OCI-LY1 (cell line): ENCODE measurements around the gene ANKLE2.

ENCODE experiments used
- H2AFZ ChIP-seq: fragments of 200-600 bp; sonication (generic), shearing (Covaris generic); 2 replicates; pipeline ENCODE4 v1.6.0; 2014; ENCODE audit warnings: antibody characterized with exemption, mild to moderate bottlenecking, low read length
- H3F3A ChIP-seq: fragments of 200-600 bp; sonication (generic), shearing (Covaris generic); 2 replicates; pipeline ENCODE4 v1.6.0; 2014; ENCODE audit warnings: mild to moderate bottlenecking, antibody characterized with exemption, low read length, moderate library complexity; ENCODE audit not compliant: insufficient read depth
- H3K27ac ChIP-seq: fragments of 200-600 bp; sonication (generic); 2 replicates; pipeline ENCODE4 v1.5.1; 2014; ENCODE audit warnings: low read length, mixed run types, mild to moderate bottlenecking, low read depth; ENCODE audit not compliant: poor library complexity, severe bottlenecking
- H3K27me3 ChIP-seq: fragments of 200-600 bp; sonication (generic); 2 replicates; pipeline ENCODE4 v1.6.0; 2014; ENCODE audit warnings: antibody characterized with exemption, mild to moderate bottlenecking, low read length, moderate library complexity; ENCODE audit not compliant: insufficient read depth
- H3K36me3 ChIP-seq: fragments of 200-600 bp; sonication (generic); 2 replicates; pipeline ENCODE4 v1.6.1; 2014; ENCODE audit warnings: mild to moderate bottlenecking, antibody characterized with exemption, low read length, moderate library complexity, mixed read lengths; ENCODE audit not compliant: insufficient read depth
- H3K4me1 ChIP-seq: fragments of 200-600 bp; sonication (generic); 2 replicates; pipeline ENCODE4 v1.5.1; 2014; ENCODE audit warnings: mild to moderate bottlenecking, low read length, moderate library complexity; ENCODE audit not compliant: insufficient read depth, severe bottlenecking
- H3K4me2 ChIP-seq: fragments of 200-600 bp; sonication (generic), shearing (Covaris generic); 2 replicates; pipeline ENCODE4 v1.6.1; 2014; ENCODE audit warnings: low read length
- H3K4me3 ChIP-seq: fragments of 200-600 bp; sonication (generic); 2 replicates; pipeline ENCODE4 v1.5.1; 2014; ENCODE audit warnings: low read length, low read depth, mild to moderate bottlenecking, mixed read lengths; ENCODE audit not compliant: poor library complexity, severe bottlenecking
- H3K79me2 ChIP-seq: fragments of 200-600 bp; shearing (Covaris generic); 2 replicates; pipeline ENCODE4 v1.6.1; 2016; ENCODE audit warnings: mixed run types, low read length, mixed read lengths; ENCODE audit not compliant: insufficient read depth
- H3K9ac ChIP-seq: fragments of 200-600 bp; sonication (generic), shearing (Covaris generic); 2 replicates; pipeline ENCODE4 v1.6.1; 2014; ENCODE audit warnings: mild to moderate bottlenecking, low read length, mixed read lengths
- H3K9me2 ChIP-seq: fragments of 200-600 bp; sonication (generic), shearing (Covaris generic); 2 replicates; pipeline ENCODE4 v1.6.1; 2014; ENCODE audit warnings: low read depth, mild to moderate bottlenecking, low read length, mixed read lengths
- H3K9me3 ChIP-seq: fragments of 200-600 bp; shearing (Covaris generic); 2 replicates; pipeline ENCODE4 v1.6.1; 2014; ENCODE audit warnings: low read length, mixed read lengths
- H4K20me1 ChIP-seq: fragments of 200-600 bp; sonication (generic), shearing (Covaris generic); 2 replicates; pipeline ENCODE4 v1.6.0; 2016; ENCODE audit warnings: mild to moderate bottlenecking, low read length; ENCODE audit not compliant: insufficient read depth
- EZH2 ChIP-seq: fragments of 200-600 bp; sonication (generic), shearing (Covaris generic); IDR thresholded peaks from 2 replicates; pipeline ENCODE4 v1.8.0; 2017; ENCODE audit warnings: borderline replicate concordance, mixed run types, mild to moderate bottlenecking, antibody characterized with exemption, low read length, moderate library complexity, mixed read lengths
- TF ChIP-seq, protein P1 (sequence below): fragments of 200-600 bp; sonication (generic), shearing (Covaris generic); IDR thresholded peaks from 2 replicates; pipeline ENCODE4 v1.5.1; 2017; ENCODE audit warnings: mild to moderate bottlenecking, antibody characterized with exemption, low read length, moderate library complexity, mixed read lengths

ANKLE2 gene

DNA sequence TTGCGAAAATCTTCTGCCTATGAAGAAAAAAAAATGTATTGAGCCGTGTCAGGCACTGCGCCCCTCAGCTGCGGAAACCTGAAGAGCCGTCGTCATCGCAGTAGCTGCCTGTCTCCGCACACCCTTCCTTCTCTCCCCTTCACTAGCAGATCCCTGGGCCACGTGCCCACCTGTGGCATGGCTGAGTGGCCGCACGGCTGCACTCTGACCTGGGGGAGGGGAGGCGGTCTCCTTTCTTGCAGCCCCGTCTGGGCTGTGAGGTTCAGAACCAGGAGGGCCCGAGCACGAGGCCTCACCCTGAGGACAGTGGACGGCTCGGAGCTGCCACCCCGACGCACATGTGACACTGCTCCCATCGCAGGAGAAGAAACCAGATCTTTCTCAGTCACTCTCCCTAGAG lies 26.1 kb downstream of the ANKLE2 start:
- Histone ChIP-seq H3K4me1 (no peaks in the 10 kb centered on the region), H3K27ac (no peak overlapping the region), H4K20me1 (no peaks in the 10 kb centered on the region), H3K4me3 (no peak overlapping the region), H3K4me2 (no peak overlapping the region), H3K9me2 (no peaks in the 10 kb centered on the region), H3K27me3 (no peaks in the 10 kb centered on the region), H2AFZ (no peak overlapping the region), H3F3A (no peaks in the 10 kb centered on the region), H3K9ac (no peak overlapping the region), H3K36me3 (peaks cover 97% of the 10 kb centered on the region), H3K79me2 (no peaks in the 10 kb centered on the region), H3K9me3 (no peaks in the 10 kb centered on the region)
- TF ChIP-seq, protein P1, sequence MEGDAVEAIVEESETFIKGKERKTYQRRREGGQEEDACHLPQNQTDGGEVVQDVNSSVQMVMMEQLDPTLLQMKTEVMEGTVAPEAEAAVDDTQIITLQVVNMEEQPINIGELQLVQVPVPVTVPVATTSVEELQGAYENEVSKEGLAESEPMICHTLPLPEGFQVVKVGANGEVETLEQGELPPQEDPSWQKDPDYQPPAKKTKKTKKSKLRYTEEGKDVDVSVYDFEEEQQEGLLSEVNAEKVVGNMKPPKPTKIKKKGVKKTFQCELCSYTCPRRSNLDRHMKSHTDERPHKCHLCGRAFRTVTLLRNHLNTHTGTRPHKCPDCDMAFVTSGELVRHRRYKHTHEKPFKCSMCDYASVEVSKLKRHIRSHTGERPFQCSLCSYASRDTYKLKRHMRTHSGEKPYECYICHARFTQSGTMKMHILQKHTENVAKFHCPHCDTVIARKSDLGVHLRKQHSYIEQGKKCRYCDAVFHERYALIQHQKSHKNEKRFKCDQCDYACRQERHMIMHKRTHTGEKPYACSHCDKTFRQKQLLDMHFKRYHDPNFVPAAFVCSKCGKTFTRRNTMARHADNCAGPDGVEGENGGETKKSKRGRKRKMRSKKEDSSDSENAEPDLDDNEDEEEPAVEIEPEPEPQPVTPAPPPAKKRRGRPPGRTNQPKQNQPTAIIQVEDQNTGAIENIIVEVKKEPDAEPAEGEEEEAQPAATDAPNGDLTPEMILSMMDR = no peak
- TF ChIP-seq EZH2 = no peak

DNA sequence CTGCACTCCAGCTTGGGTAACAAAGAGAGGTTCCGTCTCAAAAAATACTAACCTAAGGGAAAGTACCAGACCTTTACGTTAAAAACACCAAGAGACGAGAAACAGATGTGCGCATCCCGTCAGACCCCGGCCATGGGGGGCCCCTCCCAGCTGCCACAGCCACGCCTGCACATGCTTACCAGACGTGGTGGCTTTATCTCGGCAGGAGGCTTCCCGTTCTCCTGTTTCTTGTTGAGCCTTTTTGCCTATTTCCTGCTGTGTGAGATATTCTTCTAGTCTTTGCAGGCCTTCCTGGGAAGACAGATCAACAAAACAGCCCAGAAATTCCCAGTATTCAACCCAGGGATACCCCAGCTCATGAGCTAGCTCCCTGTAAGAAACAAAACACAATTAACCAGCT lies 27.4 kb downstream of the ANKLE2 start:
- Histone ChIP-seq H3K4me2 (no peak overlapping the region), H3K9me2 (no peaks in the 10 kb centered on the region), H3K27me3 (no peaks in the 10 kb centered on the region), H3K4me1 (no peaks in the 10 kb centered on the region), H3K9ac (no peak overlapping the region), H4K20me1 (no peaks in the 10 kb centered on the region), H3K79me2 (no peaks in the 10 kb centered on the region), H3K36me3 (peaks cover 94% of the 10 kb centered on the region), H3K4me3 (no peak overlapping the region), H3K9me3 (no peaks in the 10 kb centered on the region), H2AFZ (no peak overlapping the region), H3K27ac (no peak overlapping the region), H3F3A (no peaks in the 10 kb centered on the region)
- TF ChIP-seq, protein P1 = no peak
- no peak for TF ChIP-seq EZH2

DNA sequence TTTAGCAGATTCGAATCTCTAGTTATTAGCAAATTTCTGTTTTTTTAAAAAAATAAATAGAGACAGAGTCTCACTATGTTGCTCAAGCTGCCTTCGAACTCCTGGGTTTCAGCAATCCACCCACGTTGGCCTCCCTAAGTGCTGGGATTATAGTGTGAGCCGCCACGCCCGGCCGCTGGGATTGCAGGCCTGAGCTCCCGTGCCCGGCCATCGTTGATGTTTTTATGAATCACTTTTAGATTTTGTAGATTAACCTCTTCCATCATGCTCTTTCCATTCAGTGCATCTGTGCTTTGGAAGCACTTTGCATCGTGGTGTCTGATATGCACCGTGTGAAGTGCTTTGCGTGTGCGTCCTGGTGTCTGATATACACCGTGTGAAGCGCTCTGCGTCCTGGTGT lies 30.1 kb downstream of the ANKLE2 start:
- peaks cover 94% of the 10 kb centered on the region for H3K36me3 ChIP-seq
- H3F3A ChIP-seq = 0 out of 2 replicates have a peak, but pooled peaks cover 1% of the 10 kb centered on the region
- no peak overlapping the region for H3K4me2 ChIP-seq
- no peaks in the 10 kb centered on the region for H3K27me3 ChIP-seq
- no peak overlapping the region for H3K4me3 ChIP-seq
- no peak overlapping the region for H2AFZ ChIP-seq
- TF ChIP-seq, protein P1 = no peak
- TF ChIP-seq EZH2 = no peak
- no peak overlapping the region for H3K27ac ChIP-seq
- no peak overlapping the region for H3K9ac ChIP-seq
- no peaks in the 10 kb centered on the region for H4K20me1 ChIP-seq
- no peaks in the 10 kb centered on the region for H3K9me2 ChIP-seq
- no peaks in the 10 kb centered on the region for H3K9me3 ChIP-seq
- H3K79me2 ChIP-seq = no peaks in the 10 kb centered on the region
- no peaks in the 10 kb centered on the region for H3K4me1 ChIP-seq
